Stimulated activated CD4-positive, alpha-beta T cell treated with anti-CD3 and anti-CD28 coated beads, Interleukin-2, amount 100 ng/mL, for 4 hours (primary cell): ENCODE data around the gene PEMT.
"Not testable (repeated sequence)": the region's sequence is repeated elsewhere in the genome, so short reads cannot be mapped to it uniquely, and the experiment has no call there.

Experiments
- DNase-seq: peaks from one replicate; pipeline ENCODE4 v3.0.0-alpha.2; 2020; ENCODE audit warnings: low read depth

PEMT gene

GRCh38 chr17:17591355-17592298 lies at the start of gene PEMT:
Gene PEMT (minus strand): TSS chr17:17591708. CDS start chr17:17591626, 82 bp downstream.
- DNase-seq = peak; percentile 91

GRCh38 chr17:17639661-17640270 lies 48.3 kb upstream of the PEMT start:
- DNase-seq = not testable (repeated sequence)

GRCh38 chr17:17638467-17638866 lies 47.0 kb upstream of the PEMT start:
- no peak for DNase-seq

GRCh38 chr17:17636272-17636885 lies 44.9 kb upstream of the PEMT start:
- no peak for DNase-seq

GRCh38 chr17:17635537-17636271 lies 44.2 kb upstream of the PEMT start:
- not testable (repeated sequence) for DNase-seq

GRCh38 chr17:17635126-17635525 lies 43.6 kb upstream of the PEMT start:
- no peak for DNase-seq

- DNase-seq = no peak
Measured at GRCh38 chr17:17633310-17633709, 41.8 kb upstream of the PEMT start.

- not testable (repeated sequence) for DNase-seq
Measured at GRCh38 chr17:17632690-17633089, 41.2 kb upstream of the PEMT start.

GRCh38 chr17:17628388-17629008 lies 37.0 kb upstream of the PEMT start:
- DNase-seq = peak; percentile 32

GRCh38 chr17:17626840-17627239 lies 35.3 kb upstream of the PEMT start:
- DNase-seq = no peak

GRCh38 chr17:17626151-17626805 lies 34.8 kb upstream of the PEMT start:
- no peak for DNase-seq

GRCh38 chr17:17624741-17625140 lies 33.2 kb upstream of the PEMT start:
- no peak for DNase-seq

- DNase-seq = no peak
Measured at GRCh38 chr17:17623904-17624303, 32.4 kb upstream of the PEMT start.

- no peak for DNase-seq
Measured at GRCh38 chr17:17621254-17621653, 29.7 kb upstream of the PEMT start.

- DNase-seq = peak; percentile 21
Measured at GRCh38 chr17:17613708-17614114, 22.2 kb upstream of the PEMT start.

GRCh38 chr17:17612085-17613022 lies 20.8 kb upstream of the PEMT start:
- no peak for DNase-seq

GRCh38 chr17:17609121-17609520 lies 17.6 kb upstream of the PEMT start:
- DNase-seq = no peak

GRCh38 chr17:17606416-17607000 lies 15.0 kb upstream of the PEMT start:
- no peak for DNase-seq

GRCh38 chr17:17605729-17606088 lies 14.2 kb upstream of the PEMT start:
- no peak for DNase-seq
